ENCODE results near the gene ARHGAP22.

Gene ARHGAP22

DNA sequence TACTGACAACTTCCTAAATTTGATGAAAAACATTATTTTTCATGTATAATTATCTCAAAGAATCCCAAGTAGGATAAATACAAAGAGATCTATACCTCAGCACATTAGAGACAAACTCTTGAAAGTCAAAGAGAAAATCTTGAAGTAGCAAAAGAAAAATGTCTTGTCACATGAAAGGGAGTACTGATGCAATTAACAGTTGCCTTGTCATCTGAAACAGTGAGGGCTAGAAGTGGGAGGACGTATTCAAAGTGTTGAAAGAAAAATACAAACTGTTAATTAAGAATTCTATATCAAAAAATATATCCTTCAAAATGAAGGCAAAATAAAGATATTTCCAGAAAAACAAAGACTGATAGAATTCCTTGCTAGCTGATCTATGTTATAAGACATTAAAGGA lies 35.5 kb upstream of the ARHGAP22 start:
- H3K27me3 ChIP-seq (replicated peaks; ENCODE audit: insufficient read depth, low read length) = no peaks in the 10 kb centered on the region
- H3K4me1 ChIP-seq (ENCODE audit: low read length) = peaks cover 33% of the 10 kb centered on the region
- no peak overlapping the region for H3K27ac ChIP-seq (ENCODE audit: low read length)
- no peak for DNase-seq
- H3K36me3 ChIP-seq (replicated peaks; ENCODE audit: insufficient read depth, low read length) = no peaks in the 10 kb centered on the region
- no peak overlapping the region for H2AFZ ChIP-seq (ENCODE audit: low read length)
- no peaks in the 10 kb centered on the region for H3K79me2 ChIP-seq (ENCODE audit: low read length)
- no peaks in the 10 kb centered on the region for H4K20me1 ChIP-seq (ENCODE audit: insufficient read depth, low read length)
- H3K9ac ChIP-seq (ENCODE audit: low read length) = no peak overlapping the region
- no peaks in the 10 kb centered on the region for H3K9me3 ChIP-seq (replicated peaks; ENCODE audit: insufficient read depth, low read length)
- H3K4me2 ChIP-seq (ENCODE audit: low read depth, low read length) = no peak overlapping the region
- no peak overlapping the region for H3K4me3 ChIP-seq (ENCODE audit: low read length)
- TF ChIP-seq EZH2 (optimal IDR thresholded peaks at IDR 0.05; ENCODE audit: low read depth, low read length) (no peak), EZH2phosphoT487 (IDR thresholded peaks at IDR 0.05; ENCODE audit: low read length) (no peak)
- TF ChIP-seq, protein P1, sequence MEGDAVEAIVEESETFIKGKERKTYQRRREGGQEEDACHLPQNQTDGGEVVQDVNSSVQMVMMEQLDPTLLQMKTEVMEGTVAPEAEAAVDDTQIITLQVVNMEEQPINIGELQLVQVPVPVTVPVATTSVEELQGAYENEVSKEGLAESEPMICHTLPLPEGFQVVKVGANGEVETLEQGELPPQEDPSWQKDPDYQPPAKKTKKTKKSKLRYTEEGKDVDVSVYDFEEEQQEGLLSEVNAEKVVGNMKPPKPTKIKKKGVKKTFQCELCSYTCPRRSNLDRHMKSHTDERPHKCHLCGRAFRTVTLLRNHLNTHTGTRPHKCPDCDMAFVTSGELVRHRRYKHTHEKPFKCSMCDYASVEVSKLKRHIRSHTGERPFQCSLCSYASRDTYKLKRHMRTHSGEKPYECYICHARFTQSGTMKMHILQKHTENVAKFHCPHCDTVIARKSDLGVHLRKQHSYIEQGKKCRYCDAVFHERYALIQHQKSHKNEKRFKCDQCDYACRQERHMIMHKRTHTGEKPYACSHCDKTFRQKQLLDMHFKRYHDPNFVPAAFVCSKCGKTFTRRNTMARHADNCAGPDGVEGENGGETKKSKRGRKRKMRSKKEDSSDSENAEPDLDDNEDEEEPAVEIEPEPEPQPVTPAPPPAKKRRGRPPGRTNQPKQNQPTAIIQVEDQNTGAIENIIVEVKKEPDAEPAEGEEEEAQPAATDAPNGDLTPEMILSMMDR (IDR thresholded peaks at IDR 0.05; ENCODE audit: low read length) = no peak
- no peaks in the 10 kb centered on the region for H3F3A ChIP-seq (ENCODE audit: insufficient read depth, low read length)
- H3K9me2 ChIP-seq (replicated peaks; ENCODE audit: insufficient read depth, low read length) = no peaks in the 10 kb centered on the region

DNA sequence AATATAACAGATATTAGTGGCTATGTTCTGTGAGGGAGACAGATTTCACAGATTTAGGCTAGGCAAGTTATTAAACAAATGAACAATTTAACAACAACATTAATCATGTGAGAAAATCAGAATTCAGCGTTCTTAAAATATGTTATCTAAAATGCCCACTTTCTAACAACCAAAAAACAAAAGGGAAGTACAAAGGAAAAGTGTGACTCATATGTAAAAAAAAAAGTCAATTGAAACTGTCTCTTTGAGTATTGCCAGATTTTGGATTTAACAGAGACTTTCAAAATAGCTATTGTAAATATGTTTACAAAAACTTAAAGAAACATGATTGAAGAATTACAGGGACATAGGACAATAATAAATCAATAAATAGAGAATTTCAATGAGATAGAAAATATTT lies 34.8 kb upstream of the ARHGAP22 start:
- no peaks in the 10 kb centered on the region for H3K36me3 ChIP-seq (replicated peaks; ENCODE audit: insufficient read depth, low read length)
- H3K4me3 ChIP-seq (ENCODE audit: low read length) = no peak overlapping the region; the same call in 1 of the 2 replicates
- no peak overlapping the region for H2AFZ ChIP-seq (ENCODE audit: low read length)
- peak overlapping the region; percentile 64 for H3K4me2 ChIP-seq (ENCODE audit: low read depth, low read length)
- H4K20me1 ChIP-seq (ENCODE audit: insufficient read depth, low read length) = no peaks in the 10 kb centered on the region
- H3K79me2 ChIP-seq (ENCODE audit: low read length) = no peaks in the 10 kb centered on the region
- peaks cover 40% of the 10 kb centered on the region for H3K4me1 ChIP-seq (ENCODE audit: low read length)
- peaks cover 6% of the 10 kb centered on the region for H3F3A ChIP-seq (ENCODE audit: insufficient read depth, low read length)
- DNase-seq = no peak
- no peaks in the 10 kb centered on the region for H3K9me3 ChIP-seq (replicated peaks; ENCODE audit: insufficient read depth, low read length)
- H3K9ac ChIP-seq (ENCODE audit: low read length) = 0 out of 2 replicates have a peak overlapping the region, but pooled peaks have one; percentile 5
- TF ChIP-seq EZH2 (optimal IDR thresholded peaks at IDR 0.05; ENCODE audit: low read depth, low read length) = no peak
- TF ChIP-seq EZH2phosphoT487 (IDR thresholded peaks at IDR 0.05; ENCODE audit: low read length) = no peak
- TF ChIP-seq, protein P1 (IDR thresholded peaks at IDR 0.05; ENCODE audit: low read length) = no peak
- no peak overlapping the region for H3K27ac ChIP-seq (ENCODE audit: low read length)
- no peaks in the 10 kb centered on the region for H3K27me3 ChIP-seq (replicated peaks; ENCODE audit: insufficient read depth, low read length)
- H3K9me2 ChIP-seq (replicated peaks; ENCODE audit: insufficient read depth, low read length) = no peaks in the 10 kb centered on the region

DNA sequence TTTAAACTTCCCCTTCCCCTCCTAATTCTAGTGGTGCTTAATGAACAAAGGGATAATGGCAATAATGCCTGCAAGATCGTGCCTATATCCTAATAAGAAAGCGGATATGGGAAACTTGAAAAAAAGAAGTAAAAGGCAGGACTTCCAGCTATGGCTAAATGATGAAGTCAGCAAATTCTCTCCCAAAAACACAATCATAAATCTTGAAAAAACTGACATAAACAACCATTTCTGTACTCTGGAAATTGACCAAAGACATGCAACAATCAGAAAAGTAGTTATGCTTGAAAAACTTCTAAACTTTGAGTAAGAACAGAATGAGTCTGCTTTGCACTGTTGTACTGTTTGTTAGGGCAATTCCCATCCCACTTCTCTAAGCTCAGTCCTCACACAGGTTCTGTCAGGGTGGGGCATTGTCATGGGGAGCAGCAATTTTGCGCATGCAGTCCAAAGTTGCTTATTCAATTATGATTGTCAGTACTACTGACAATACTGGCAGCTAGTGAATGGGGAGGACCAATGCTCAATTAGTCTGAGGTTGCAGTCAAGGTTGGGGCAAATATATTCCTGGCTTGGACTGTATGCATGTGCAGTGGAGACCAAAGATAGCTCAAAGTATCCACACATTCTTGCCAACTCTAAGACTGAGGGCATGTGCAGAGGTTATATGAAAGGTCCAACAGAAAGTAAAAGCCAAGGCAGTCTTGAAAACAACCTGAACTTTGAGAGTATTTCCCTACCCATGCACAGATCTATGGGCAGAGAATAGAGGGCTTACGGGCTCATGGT lies 34.1 kb upstream of the ARHGAP22 start:
- Histone ChIP-seq H3K79me2 (ENCODE audit: low read length) (no peaks in the 10 kb centered on the region), H3K4me3 (ENCODE audit: low read length) (no peak overlapping the region; the same call in 1 of the 2 replicates), H3K9me3 (replicated peaks; ENCODE audit: insufficient read depth, low read length) (no peaks in the 10 kb centered on the region), H3K27ac (ENCODE audit: low read length) (no peak overlapping the region), H3K9ac (ENCODE audit: low read length) (no peak overlapping the region), H3K27me3 (replicated peaks; ENCODE audit: insufficient read depth, low read length) (no peaks in the 10 kb centered on the region), H3K4me2 (ENCODE audit: low read depth, low read length) (peak overlapping the region; percentile 64), H3F3A (ENCODE audit: insufficient read depth, low read length) (peaks cover 13% of the 10 kb centered on the region), H3K9me2 (replicated peaks; ENCODE audit: insufficient read depth, low read length) (no peaks in the 10 kb centered on the region), H3K36me3 (replicated peaks; ENCODE audit: insufficient read depth, low read length) (no peaks in the 10 kb centered on the region), H3K4me1 (ENCODE audit: low read length) (peaks cover 46% of the 10 kb centered on the region), H4K20me1 (ENCODE audit: insufficient read depth, low read length) (no peaks in the 10 kb centered on the region), H2AFZ (ENCODE audit: low read length) (no peak overlapping the region)
- no peak for TF ChIP-seq EZH2phosphoT487 (IDR thresholded peaks at IDR 0.05; ENCODE audit: low read length)
- TF ChIP-seq, protein P1 (IDR thresholded peaks at IDR 0.05; ENCODE audit: low read length) = no peak
- TF ChIP-seq EZH2 (optimal IDR thresholded peaks at IDR 0.05; ENCODE audit: low read depth, low read length) = no peak
- DNase-seq = peak; percentile 21

Data from MM.1S (cell line).